22Rv1 (cell line): ENCODE results near the gene PALLD.

Experiments
- ZFX ChIP-seq: fragments of 450-650 bp; IDR thresholded peaks from 2 replicates; pipeline ENCODE4 v1.6.1; 2017; ENCODE audit warnings: antibody characterized with exemption, borderline replicate concordance
- TF ChIP-seq, protein P1 (sequence below): fragments of 450-650 bp; IDR thresholded peaks from 2 replicates; pipeline ENCODE4 v1.5.1; 2017; ENCODE audit warnings: mild to moderate bottlenecking

DNA sequence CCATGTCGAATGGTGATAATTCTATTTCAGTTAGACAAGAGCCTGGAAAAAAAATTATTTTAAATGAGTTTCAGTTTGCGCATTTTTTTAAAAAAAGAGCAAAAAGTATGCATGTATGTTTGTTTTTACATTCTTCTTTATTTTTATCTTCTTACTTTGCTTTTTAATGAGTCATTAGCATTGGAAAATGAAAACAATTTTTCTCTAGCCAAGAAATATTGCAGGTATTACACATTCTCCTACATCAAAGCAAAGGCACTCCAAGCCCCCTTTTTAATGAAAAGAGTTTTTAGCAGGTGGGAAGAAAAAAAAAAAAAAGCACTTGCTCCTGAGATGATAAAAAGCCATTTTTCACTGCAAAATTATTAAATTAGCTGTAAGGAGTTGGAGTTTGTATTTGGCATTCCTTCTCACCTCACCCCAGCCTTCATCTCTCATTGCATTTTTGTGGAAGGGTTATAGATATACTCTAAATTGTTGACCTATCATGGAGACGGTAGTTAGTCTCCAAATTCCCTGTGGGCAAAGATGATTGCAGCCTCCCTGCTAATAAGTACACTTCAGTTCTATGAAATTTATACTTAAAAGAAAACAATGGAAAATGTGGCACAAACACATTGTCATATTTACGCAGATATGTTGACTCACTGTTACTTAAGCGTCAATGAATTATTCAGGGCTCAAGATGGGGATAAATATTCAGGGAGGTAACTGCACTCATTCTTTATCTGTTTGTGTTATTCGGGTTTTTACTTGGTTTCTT, 43.8 kb downstream of the PALLD start:
- TF ChIP-seq, protein P1, sequence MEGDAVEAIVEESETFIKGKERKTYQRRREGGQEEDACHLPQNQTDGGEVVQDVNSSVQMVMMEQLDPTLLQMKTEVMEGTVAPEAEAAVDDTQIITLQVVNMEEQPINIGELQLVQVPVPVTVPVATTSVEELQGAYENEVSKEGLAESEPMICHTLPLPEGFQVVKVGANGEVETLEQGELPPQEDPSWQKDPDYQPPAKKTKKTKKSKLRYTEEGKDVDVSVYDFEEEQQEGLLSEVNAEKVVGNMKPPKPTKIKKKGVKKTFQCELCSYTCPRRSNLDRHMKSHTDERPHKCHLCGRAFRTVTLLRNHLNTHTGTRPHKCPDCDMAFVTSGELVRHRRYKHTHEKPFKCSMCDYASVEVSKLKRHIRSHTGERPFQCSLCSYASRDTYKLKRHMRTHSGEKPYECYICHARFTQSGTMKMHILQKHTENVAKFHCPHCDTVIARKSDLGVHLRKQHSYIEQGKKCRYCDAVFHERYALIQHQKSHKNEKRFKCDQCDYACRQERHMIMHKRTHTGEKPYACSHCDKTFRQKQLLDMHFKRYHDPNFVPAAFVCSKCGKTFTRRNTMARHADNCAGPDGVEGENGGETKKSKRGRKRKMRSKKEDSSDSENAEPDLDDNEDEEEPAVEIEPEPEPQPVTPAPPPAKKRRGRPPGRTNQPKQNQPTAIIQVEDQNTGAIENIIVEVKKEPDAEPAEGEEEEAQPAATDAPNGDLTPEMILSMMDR: no peak
- no peak for TF ChIP-seq ZFX
